OCI-LY1 (cell line): ENCODE data around the gene ASB2.

Source experiments
- H2AFZ ChIP-seq: fragments of 200-600 bp; sonication (generic), shearing (Covaris generic); 2 replicates; pipeline ENCODE4 v1.6.0; 2014; ENCODE audit warnings: antibody characterized with exemption, mild to moderate bottlenecking, low read length
- H3F3A ChIP-seq: fragments of 200-600 bp; sonication (generic), shearing (Covaris generic); 2 replicates; pipeline ENCODE4 v1.6.0; 2014; ENCODE audit warnings: mild to moderate bottlenecking, antibody characterized with exemption, low read length, moderate library complexity; ENCODE audit not compliant: insufficient read depth
- H3K27ac ChIP-seq: fragments of 200-600 bp; sonication (generic); 2 replicates; pipeline ENCODE4 v1.5.1; 2014; ENCODE audit warnings: low read length, mixed run types, mild to moderate bottlenecking, low read depth; ENCODE audit not compliant: poor library complexity, severe bottlenecking
- H3K27me3 ChIP-seq: fragments of 200-600 bp; sonication (generic); 2 replicates; pipeline ENCODE4 v1.6.0; 2014; ENCODE audit warnings: antibody characterized with exemption, mild to moderate bottlenecking, low read length, moderate library complexity; ENCODE audit not compliant: insufficient read depth
- H3K36me3 ChIP-seq: fragments of 200-600 bp; sonication (generic); 2 replicates; pipeline ENCODE4 v1.6.1; 2014; ENCODE audit warnings: mild to moderate bottlenecking, antibody characterized with exemption, low read length, moderate library complexity, mixed read lengths; ENCODE audit not compliant: insufficient read depth
- H3K4me1 ChIP-seq: fragments of 200-600 bp; sonication (generic); 2 replicates; pipeline ENCODE4 v1.5.1; 2014; ENCODE audit warnings: mild to moderate bottlenecking, low read length, moderate library complexity; ENCODE audit not compliant: insufficient read depth, severe bottlenecking
- H3K4me2 ChIP-seq: fragments of 200-600 bp; sonication (generic), shearing (Covaris generic); 2 replicates; pipeline ENCODE4 v1.6.1; 2014; ENCODE audit warnings: low read length
- H3K4me3 ChIP-seq: fragments of 200-600 bp; sonication (generic); 2 replicates; pipeline ENCODE4 v1.5.1; 2014; ENCODE audit warnings: low read length, low read depth, mild to moderate bottlenecking, mixed read lengths; ENCODE audit not compliant: poor library complexity, severe bottlenecking
- H3K79me2 ChIP-seq: fragments of 200-600 bp; shearing (Covaris generic); 2 replicates; pipeline ENCODE4 v1.6.1; 2016; ENCODE audit warnings: mixed run types, low read length, mixed read lengths; ENCODE audit not compliant: insufficient read depth
- H3K9ac ChIP-seq: fragments of 200-600 bp; sonication (generic), shearing (Covaris generic); 2 replicates; pipeline ENCODE4 v1.6.1; 2014; ENCODE audit warnings: mild to moderate bottlenecking, low read length, mixed read lengths
- H3K9me2 ChIP-seq: fragments of 200-600 bp; sonication (generic), shearing (Covaris generic); 2 replicates; pipeline ENCODE4 v1.6.1; 2014; ENCODE audit warnings: low read depth, mild to moderate bottlenecking, low read length, mixed read lengths
- H3K9me3 ChIP-seq: fragments of 200-600 bp; shearing (Covaris generic); 2 replicates; pipeline ENCODE4 v1.6.1; 2014; ENCODE audit warnings: low read length, mixed read lengths
- H4K20me1 ChIP-seq: fragments of 200-600 bp; sonication (generic), shearing (Covaris generic); 2 replicates; pipeline ENCODE4 v1.6.0; 2016; ENCODE audit warnings: mild to moderate bottlenecking, low read length; ENCODE audit not compliant: insufficient read depth
- CTCF ChIP-seq: fragments of 200-600 bp; sonication (generic), shearing (Covaris generic); IDR thresholded peaks from 2 replicates; pipeline ENCODE4 v1.5.1; 2017; ENCODE audit warnings: mild to moderate bottlenecking, antibody characterized with exemption, low read length, moderate library complexity, mixed read lengths
- EZH2 ChIP-seq: fragments of 200-600 bp; sonication (generic), shearing (Covaris generic); IDR thresholded peaks from 2 replicates; pipeline ENCODE4 v1.8.0; 2017; ENCODE audit warnings: borderline replicate concordance, mixed run types, mild to moderate bottlenecking, antibody characterized with exemption, low read length, moderate library complexity, mixed read lengths

Gene ASB2

GRCh38 chr14:93971635-93972027 is 4.7 kb downstream of the ASB2 start:
- Histone ChIP-seq H3K4me1 (peaks cover 100% of the 10 kb centered on the region), H2AFZ (no peak overlapping the region), H4K20me1 (no peaks in the 10 kb centered on the region), H3K9me2 (no peaks in the 10 kb centered on the region), H3K9ac (peak overlapping the region; percentile 85), H3K36me3 (no peaks in the 10 kb centered on the region), H3K4me3 (peak overlapping the region; percentile 53), H3K9me3 (no peaks in the 10 kb centered on the region), H3K4me2 (peak overlapping the region; percentile 75), H3F3A (peaks cover 6% of the 10 kb centered on the region), H3K79me2 (no peaks in the 10 kb centered on the region), H3K27me3 (no peaks in the 10 kb centered on the region), H3K27ac (peak overlapping the region; percentile 100)
- TF ChIP-seq EZH2 (no peak), CTCF (no peak)

- peaks cover under 1% of the 10 kb centered on the region for H3F3A ChIP-seq
- peak overlapping the region; percentile 75 for H3K4me2 ChIP-seq
Observed at GRCh38 chr14:93970965-93971634, 5.3 kb downstream of the ASB2 start.

GRCh38 chr14:93970585-93970964 is 5.8 kb downstream of the ASB2 start:
- Histone ChIP-seq H3K79me2 (no peaks in the 10 kb centered on the region), H3K27ac (peak overlapping the region; percentile 100), H3F3A (no peaks in the 10 kb centered on the region; the same call in 1 of the 2 replicates), H2AFZ (no peak overlapping the region), H3K36me3 (no peaks in the 10 kb centered on the region), H3K4me3 (peak overlapping the region; percentile 53), H3K9me3 (no peaks in the 10 kb centered on the region), H3K27me3 (no peaks in the 10 kb centered on the region), H3K9ac (peak overlapping the region; percentile 85), H4K20me1 (no peaks in the 10 kb centered on the region), H3K4me2 (peak overlapping the region; percentile 75), H3K9me2 (no peaks in the 10 kb centered on the region), H3K4me1 (peaks cover 94% of the 10 kb centered on the region)
- TF ChIP-seq CTCF = peak; percentile 84
- TF ChIP-seq EZH2 = no peak

More at GRCh38 chr14:93970965-93971634, 5.3 kb downstream of the ASB2 start:
- peaks cover 99% of the 10 kb centered on the region for H3K4me1 ChIP-seq
- H3K27ac ChIP-seq = peak overlapping the region; percentile 100
- H3K36me3 ChIP-seq = no peaks in the 10 kb centered on the region
- peak overlapping the region; percentile 85 for H3K9ac ChIP-seq
- no peak overlapping the region for H2AFZ ChIP-seq
- no peaks in the 10 kb centered on the region for H3K9me3 ChIP-seq
- peak overlapping the region; percentile 53 for H3K4me3 ChIP-seq
- H3K9me2 ChIP-seq = no peaks in the 10 kb centered on the region
- TF ChIP-seq EZH2 = no peak
- no peak; the same call in 1 of the 2 replicates for TF ChIP-seq CTCF
- no peaks in the 10 kb centered on the region for H4K20me1 ChIP-seq
- H3K27me3 ChIP-seq = no peaks in the 10 kb centered on the region
- no peaks in the 10 kb centered on the region for H3K79me2 ChIP-seq
